HEK293T (cell line): ENCODE measurements around the gene EFCC1.

Experiments
- ARNT ChIP-seq: fragments of 450-650 bp; IDR thresholded peaks from 2 replicates; pipeline ENCODE4 v1.6.1; 2017; ENCODE audit warnings: mild to moderate bottlenecking
- FOXM1 ChIP-seq: fragments of 450-650 bp; IDR thresholded peaks from 2 replicates; pipeline ENCODE4 v1.6.1; 2017; ENCODE audit warnings: mild to moderate bottlenecking, borderline replicate concordance

DNA sequence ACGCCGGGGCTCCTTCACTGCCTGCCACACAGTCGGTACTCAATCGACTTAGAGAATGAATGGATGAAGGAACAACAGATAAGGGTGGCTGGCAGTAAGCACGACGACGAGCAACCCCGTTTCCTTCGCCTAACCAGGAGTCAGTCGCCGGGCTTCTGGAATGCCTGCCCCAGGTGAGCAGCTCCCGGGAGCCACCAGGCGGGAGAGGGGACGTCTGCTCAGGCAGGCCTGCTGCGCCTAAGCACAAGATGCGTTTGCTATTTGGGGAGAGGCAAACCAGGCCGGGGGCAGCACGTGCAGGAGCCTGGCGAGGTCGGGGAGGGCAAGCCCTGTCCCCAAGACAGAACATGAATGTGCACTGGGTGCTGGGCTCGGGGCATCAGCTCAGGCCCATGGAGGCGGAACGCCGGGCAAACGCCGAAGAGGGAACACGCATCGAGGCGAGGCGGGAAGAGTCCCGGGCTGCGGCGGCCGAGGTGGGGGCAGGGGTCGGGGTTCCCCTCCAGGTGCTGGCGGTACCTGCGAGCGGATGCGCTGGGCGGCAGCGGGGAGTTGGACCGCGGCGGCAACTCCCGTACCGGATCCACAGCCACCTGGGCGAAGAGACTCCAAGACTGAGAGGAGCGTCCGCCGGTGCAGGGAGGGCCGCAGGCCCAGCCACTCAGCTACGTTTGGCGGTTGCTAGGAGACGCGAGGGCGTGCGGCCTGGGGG is 7.5 kb upstream of the EFCC1 start, which contains the start of gene CFAP92:
- TF ChIP-seq FOXM1 (no peak), ARNT (no peak)
